ENCODE results near the gene TBC1D19.

DNA sequence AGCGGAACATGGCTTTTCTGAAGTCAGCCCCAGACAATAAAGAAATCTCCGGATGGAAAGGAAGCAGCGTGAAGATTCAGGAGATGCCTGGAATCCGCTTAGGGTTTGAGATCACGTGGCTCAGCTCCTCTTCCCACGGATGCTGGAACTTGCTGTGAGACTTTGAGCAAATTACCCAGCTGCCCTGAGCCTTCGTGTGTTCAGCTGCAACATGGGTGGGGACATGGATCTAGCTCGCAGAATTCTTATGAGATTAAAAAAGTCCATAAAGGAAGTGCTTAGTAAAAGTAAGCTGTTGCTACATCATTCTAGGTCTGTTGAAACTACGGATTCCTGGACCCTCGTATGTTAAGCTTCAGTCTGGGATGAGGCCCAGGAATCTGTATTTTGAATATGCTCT, 221.0 kb downstream of the TBC1D19 start:
- TF ChIP-seq CTCF (IDR thresholded peaks at IDR 0.05) (no peak), EZH2 (IDR thresholded peaks at IDR 0.05; ENCODE audit: borderline replicate concordance, insufficient read depth, low read depth, low read length, poor library complexity, severe bottlenecking) (no peak)
